IPS-18c (cell line): ENCODE results near the gene WDR37.
"Not testable (repeated sequence)": the region's sequence is repeated elsewhere in the genome, so short reads cannot be mapped to it uniquely, and the experiment has no call there.

Experiments
- H3K4me3 ChIP-seq: 2 replicates; pipeline ENCODE4 v1.7.0; 2013; ENCODE audit warnings: low read depth, mild to moderate bottlenecking, low read length, moderate library complexity; ENCODE audit not compliant: insufficient read depth
- H3K9me3 ChIP-seq: one replicate; pipeline ENCODE4 v1.6.1; 2013; ENCODE audit warnings: mild to moderate bottlenecking, low read length, moderate library complexity; ENCODE audit not compliant: control insufficient read depth, insufficient read depth

The WDR37 gene

DNA sequence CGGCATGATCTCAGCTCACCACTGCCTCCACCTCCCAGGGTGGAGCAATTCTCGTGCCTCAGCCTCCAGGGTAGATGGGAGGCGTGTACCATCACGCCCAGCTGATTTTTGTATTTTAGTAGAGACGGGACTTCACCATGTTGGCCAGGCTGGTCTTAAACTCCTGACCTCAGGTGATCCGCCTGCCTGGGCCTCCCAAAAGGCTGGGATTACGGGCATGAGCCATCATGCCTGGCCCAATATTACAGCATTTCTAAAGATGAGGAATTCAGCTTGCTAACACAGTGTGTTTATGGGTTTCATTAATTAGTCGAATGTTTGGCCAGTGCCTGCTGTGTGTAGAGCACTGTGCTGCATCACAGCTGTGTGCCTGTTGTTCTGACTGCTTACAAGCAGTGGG lies 3.7 kb downstream of the WDR37 start:
- Histone ChIP-seq H3K4me3 (no peak overlapping the region), H3K9me3 (no peaks in the 10 kb centered on the region)

DNA sequence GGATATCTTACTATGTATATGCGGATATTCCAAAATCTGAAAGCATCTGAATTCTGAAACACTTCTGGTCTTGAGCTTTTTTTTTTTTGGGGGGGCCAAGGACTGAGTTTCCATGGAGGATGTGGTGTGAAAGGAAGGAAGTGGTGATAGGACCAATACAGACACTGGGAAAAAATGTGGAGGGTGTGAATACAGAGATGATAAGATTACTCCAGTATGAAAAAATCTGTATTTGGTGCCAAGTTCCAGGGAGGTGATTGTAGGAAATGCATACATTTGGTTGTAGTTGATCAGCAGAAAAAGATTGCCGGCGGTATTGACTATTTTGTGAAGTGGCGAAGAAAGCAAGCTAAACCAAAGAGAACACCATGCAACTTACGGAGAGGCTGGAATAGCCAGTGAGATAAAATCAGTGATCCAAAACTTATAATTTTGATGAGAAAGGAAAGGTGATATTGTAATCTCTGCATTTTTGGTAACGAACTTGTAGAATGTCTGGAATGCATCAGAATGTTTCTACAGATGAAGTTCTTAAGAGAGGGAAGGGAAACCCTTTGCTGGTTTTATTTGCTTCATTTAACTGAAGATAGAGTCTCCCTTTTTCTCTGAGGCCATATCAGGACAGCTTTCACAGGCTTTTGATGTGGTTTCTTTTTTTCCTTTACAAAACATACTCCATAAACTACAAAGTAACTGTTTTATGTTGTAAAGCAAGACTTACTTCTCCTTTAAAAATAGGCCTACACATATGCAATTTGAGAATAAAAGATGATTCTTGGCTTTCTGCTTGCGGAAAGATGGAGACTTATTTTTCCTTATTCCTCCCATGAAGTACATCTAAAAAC lies 6.0 kb downstream of the WDR37 start:
- no peak overlapping the region for H3K4me3 ChIP-seq

DNA sequence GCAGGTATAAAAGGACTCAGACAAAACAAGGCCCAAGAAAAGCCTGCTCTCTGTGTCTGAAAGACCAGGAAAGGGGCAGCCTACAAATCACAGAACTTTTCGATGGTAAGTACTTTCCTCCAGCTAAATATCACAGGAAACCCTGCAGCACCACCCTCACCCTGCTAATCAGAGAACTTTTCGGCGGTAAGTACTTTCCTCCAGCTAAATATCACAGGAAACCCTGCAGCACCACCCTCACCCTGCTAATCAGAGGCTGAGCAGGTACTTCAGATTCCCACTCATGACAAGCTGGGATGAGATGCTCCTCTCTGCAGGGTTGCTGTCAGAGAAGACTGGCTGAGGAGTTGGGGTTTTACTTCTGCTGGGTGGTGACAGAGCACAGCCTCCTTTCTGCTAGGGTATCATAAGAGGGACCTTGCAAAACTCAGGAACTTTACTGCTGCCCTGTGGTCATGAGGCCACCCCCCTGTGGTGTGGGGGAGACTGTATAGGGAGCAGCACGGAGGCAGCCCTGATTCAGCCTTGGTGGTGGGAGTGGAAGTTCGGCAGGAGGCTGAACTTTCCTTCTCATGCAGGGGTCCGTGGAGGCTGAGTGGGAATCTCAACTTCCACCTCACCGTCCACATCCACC lies 7.2 kb downstream of the WDR37 start:
- H3K4me3 ChIP-seq, result no peak overlapping the region; the same call in 1 of the 2 replicates
- H3K9me3 ChIP-seq, result no peaks in the 10 kb centered on the region

More for the DNA sequence above, 6.0 kb downstream of the WDR37 start:
- H3K9me3 ChIP-seq, result no peaks in the 10 kb centered on the region

DNA sequence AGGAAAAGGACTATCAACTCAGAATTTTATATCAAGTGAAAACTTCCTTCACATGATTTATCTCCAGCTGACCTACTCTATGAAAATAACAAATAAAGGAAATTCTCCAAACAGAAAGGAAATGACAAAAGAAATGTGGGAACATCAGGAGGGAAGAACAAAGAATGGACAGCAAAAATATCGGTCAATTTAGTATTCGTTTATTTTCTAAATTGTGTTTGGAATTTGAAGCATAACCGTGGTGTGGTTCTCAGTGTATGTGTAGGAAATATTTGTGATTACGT lies 8.7 kb downstream of the WDR37 start:
- Histone ChIP-seq H3K4me3 (no peak overlapping the region), H3K9me3 (no peaks in the 10 kb centered on the region)

DNA sequence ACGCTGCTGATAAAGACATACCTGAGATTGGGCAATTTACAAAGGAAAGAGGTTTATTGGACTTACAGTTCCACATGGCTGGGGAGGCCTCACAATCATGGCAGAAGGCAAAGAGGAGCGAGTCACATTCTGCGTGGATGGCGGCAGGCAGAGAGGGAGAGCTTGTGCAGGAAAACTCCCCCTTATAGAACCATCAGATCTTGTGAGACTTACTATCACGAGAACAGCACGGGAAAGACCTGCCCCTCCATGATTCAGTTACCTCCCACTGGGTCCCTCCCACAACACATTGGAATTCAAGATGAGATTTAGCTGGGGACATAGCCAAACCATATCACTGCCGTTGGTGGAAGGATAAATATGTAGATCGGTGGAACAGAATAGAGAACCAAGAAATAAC lies 10.5 kb downstream of the WDR37 start:
- H3K4me3 ChIP-seq, H3K9me3 ChIP-seq: not testable (repeated sequence)

DNA sequence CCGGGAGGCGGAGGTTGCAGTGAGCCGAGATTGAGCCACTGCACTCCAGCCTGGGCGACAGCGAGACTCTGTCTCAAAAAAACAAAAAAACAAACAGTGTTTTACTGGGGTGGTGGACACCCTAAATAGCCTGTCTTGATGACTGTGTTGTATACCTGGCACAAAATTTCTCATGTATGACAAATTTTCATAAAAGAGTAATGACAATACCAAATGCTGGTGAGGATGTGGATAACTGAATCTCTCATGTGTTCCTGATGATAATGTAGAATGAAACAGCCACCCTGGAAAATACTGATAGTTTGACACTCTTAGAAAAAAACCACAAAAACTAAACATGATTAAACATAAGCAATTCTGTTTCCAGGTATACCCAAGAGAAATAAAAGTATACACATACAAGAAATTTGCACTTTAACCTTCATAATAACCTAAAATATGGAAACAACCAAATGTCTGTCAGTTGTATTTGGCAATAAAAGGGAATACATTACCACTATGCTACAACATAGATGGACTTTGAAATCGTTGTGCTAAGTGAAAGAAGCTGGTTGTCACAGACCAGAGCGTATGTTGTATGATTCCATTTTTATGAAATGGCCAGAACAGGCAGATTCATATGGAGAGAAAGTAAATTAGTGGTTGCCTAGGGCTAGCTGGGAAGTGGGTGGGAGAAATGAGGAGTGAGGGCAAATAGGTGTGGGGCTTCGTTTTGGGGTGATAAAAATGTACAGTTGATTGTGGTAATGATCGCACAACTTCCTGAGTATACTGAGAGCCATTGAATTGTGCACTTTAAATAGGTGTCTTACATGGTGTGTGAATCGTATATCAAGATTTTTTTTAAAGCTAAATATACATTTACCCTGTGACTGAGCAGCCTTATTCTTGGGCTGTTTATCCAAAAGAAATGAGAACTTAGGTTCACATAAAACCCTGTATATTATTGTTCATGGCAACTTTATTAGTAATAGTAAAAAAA lies 12.5 kb downstream of the WDR37 start:
- Histone ChIP-seq H3K4me3 (no peak overlapping the region), H3K9me3 (no peaks in the 10 kb centered on the region)

DNA sequence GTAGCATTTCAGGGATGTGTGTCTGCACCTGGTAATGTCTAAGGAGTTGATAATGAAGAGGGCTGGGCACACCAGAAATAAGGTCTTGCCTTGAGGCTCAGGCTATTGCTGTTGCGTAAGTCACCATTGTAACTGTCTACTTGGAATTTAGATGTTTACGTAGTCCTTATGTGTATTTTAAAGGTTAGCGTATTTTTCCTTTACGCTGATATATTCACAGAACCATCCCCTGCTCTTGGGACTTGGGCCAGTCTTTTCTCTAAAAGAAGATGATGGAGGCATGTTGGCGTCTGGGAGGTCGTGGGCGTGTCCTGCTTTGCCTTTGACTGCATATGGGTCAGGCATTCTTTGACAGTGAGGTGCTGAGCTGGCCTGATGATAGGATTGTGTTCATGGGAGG lies 14.7 kb downstream of the WDR37 start:
- H3K9me3 ChIP-seq, result no peaks in the 10 kb centered on the region
- no peak overlapping the region for H3K4me3 ChIP-seq

DNA sequence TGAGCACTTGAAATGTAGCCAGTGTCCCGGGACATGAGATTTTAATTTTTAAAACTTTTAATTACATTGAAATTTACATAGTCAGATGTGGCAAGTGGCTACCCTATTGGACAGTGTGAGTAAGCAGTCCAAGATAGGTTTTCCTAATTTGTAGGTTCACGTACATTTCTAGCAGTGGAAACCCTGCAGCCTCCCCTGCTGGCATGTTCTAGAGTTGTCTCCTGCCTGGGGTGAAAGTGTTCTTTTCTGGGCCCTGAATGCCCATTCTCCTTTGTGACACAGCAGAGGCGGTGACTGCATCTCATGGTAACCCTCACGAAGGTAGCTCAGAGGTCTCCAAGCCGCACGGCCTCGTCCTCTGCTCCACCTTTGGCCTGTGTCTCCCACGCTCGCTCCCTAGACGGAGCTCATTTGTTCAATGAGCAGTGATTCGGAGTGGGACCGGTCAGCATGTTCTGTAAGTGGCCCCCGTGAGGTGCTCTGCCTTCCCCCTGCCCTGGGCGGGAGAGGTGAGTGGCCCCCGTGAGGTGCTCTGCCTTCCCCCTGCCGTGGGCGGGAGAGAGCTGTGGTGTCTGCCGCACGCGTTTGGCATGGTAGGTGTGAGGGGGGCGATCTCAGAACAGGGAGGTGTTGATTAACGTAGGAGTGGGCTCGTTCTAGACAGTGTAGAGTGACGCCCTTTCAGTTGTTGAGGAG lies 18.0 kb downstream of the WDR37 start:
- Histone ChIP-seq H3K9me3 (no peaks in the 10 kb centered on the region), H3K4me3 (no peak overlapping the region)

DNA sequence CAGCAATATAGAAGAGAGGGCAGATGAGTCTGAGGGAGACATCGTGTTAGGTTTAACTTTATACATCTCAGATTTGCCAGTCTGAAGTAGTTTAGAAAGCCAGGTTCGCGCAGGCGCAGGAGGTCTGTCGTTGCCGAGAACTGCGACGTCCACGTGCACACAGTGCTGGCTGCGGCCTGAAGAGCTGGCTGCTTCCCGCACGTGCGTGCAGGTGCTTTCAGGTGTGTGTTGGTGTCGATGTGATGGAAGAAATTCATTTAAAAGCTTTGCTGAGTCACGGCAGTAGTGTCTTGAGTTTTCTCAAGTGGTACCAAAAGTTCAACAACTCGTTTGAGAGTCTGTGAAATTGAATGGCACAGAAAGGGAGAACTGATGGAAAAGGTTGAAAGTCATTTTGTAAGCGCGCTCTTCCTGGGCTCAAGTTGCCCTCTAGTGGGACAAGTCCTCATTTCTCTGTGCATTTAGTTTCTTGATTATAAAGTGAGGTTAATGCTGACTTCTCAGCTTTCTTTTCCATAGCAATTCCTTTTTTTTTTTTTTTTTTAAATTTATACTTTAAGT lies 18.6 kb downstream of the WDR37 start:
- no peak overlapping the region for H3K4me3 ChIP-seq
- H3K9me3 ChIP-seq, result no peaks in the 10 kb centered on the region

DNA sequence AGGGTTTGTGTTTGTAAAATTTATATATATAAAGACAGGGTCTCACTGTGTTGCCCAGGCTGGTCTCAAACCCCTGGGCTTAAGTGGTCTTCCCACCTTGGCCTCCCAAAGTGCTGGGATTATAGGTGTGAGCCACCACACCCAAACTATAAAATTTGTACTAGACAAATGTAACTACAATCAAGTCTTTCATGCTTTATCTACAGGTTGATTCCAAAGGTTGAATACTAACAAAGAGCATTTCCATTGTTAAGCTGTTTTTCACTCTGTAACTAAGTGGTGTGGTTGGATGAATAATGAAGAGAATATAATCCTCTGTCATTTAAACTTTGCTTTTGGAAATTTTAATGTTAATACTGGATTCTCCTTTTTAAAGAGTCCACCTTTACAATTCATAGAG lies 22.5 kb downstream of the WDR37 start:
- no peaks in the 10 kb centered on the region for H3K9me3 ChIP-seq
- no peak overlapping the region for H3K4me3 ChIP-seq

DNA sequence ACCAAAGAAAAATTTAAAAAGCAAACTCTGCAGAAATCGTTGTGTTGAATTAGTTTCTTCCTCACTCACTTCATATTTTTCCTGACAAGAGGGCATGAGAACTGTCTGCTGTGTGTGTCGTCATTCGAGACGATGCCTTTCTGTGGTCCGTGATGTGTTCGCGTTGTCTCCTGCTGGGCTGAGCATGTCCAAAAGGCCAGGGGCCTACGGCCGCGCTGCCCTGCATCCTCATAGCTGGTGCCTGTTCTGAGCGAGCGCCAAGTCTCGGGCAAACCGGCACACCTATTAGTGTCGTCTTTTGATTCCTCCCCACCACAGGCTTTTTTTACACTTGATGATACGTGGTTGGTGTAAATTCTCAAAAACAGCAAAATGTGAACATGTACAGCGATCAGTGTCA lies 27.4 kb downstream of the WDR37 start:
- Histone ChIP-seq H3K4me3 (no peak overlapping the region), H3K9me3 (no peaks in the 10 kb centered on the region)

DNA sequence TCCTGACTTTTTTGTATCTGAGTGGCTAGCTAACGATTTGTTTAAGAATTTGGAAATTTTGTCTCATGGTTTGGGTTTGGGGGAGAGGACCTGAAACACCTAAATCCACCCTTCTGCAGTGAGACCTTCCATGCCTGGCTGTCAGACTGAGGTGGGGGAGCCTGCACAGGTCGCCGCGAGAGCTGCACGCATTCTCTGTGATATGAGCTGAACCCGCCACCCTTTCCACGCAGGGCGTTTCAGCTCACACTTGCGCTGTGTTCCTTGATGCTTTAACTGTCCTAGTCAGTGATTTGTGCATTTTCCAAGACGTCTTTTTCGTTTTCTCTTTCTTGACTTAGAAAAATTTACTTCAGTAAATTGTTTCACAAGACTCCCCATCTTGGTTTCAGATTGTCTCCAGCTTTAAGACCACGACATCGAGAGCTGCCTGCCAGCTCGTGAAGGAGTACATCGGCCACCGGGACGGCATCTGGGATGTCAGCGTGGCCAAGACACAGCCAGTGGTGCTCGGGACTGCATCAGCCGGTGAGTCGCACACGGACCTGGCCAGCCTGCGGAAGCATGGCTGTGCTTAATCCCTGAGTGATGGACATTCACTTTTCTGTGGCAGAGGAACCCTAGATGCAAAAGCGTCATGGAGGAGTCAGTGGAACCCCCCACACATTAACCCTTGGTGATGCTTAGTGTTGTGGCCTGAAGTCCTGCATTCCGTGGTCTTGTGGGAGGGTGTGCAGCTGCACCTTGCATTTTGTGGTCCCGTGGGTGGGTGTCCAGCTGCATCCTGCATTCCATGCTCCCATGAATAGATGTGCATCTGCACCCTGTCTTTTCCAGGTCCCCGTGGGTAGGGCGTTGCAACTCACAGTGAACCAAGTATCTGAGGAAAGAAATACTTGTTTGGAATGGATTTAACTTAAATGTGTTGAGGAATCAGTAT lies 28.1 kb downstream of the WDR37 start:
- H3K9me3 ChIP-seq, result no peaks in the 10 kb centered on the region
- H3K4me3 ChIP-seq, result no peak overlapping the region

DNA sequence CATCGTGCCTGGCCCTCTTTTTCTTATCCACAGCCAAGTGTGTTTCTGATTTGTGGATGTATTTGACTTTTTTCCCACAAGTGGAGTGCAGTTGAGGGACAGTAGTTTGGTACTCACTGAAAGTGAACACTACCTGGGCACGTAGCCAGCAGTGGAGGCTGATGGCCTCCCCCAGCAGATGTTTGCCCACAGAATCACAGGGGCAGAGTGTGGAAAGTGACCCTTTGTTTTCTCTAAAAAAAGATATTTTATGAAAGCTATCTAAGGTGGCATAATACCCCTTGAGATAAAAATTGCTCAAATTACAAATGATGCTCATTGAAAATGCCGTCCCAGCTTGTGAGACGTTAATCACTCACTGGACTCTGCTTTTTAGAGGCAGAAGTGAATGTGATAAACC lies 29.1 kb downstream of the WDR37 start:
- no peak overlapping the region for H3K4me3 ChIP-seq
- no peaks in the 10 kb centered on the region for H3K9me3 ChIP-seq

DNA sequence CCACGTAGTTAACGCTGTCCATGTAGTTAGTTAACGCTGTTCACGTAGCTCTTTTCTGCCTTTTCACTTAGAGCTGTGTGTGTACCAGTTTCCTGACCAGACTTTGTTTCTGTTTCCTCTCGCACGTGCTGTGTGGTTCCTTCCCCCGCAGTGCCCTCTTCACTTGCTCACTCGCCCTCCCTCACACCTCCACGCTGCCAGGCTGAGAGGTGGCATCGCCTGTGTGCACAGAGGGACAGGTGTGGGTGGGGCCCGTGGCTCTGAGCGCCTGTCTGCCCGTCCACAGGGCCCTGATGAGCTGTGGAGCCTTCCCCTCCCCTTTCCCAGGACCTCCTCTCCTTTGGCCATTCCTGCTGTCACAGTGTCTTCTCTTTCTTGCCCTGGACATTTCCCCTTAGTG lies 30.6 kb downstream of the WDR37 start:
- H3K9me3 ChIP-seq, result no peaks in the 10 kb centered on the region
- H3K4me3 ChIP-seq, result no peak overlapping the region

DNA sequence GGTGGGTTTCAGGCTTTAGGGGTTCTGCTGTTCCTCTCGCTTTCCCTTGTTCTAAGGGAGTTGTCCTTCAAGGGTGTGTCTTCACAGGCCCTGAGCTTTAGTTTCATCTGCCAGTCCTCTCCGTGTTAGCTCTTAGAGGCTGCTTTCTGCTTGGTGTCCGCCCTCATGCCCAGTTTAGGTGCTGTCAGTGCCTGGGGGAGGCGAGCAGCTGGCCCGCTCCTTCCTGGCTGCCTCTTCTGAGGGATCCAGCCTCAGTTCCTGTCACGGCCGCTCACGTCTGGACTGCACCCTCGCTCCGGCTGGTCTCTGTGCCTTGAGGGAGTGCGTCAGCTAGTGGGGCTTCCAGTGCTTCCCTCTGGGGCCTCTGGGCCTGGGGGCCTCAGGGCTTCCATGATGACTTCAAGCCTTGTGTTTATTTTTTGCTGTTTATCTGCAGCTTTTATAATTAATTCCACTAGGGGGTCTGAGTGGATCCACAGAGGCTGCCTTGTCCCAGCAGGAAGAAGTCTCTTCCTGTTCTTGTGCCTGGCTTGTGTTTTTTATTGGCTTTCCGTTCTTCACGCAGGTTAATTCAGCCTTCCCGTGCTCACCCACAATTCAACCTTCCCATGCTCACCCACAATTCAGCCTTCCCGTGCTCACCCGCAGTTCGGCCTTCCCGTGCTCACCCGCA lies 33.0 kb downstream of the WDR37 start:
- Histone ChIP-seq H3K4me3 (no peak overlapping the region), H3K9me3 (no peaks in the 10 kb centered on the region)

DNA sequence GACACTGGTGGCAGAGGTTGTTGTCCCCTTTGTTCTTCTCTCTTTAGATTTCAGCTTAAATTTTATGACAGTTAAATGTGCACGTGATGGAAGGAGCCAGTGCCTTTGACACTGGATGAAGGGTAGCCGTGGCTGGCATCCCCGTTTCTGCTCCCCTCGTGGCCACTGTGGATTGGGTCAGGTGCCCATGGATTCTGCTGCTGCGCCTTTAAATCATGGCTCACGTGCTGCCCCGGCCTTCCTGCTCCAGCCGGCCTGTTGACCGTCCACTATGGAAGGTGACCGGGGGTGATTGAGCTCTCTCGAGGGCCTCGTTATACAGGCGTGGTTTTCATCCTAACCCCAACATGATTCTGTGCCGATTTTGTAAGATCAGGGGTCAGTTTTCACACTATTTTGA lies 34.5 kb downstream of the WDR37 start:
- Histone ChIP-seq H3K9me3 (no peaks in the 10 kb centered on the region), H3K4me3 (no peak overlapping the region)
